ENCODE results near the gene SBF2. TPM values are rescaled to one million over a fixed set of nuclear protein-coding genes. Genes with fewer than 3 reads are reported as not detected.
A peak's percentile ranks its signal among the peaks of the same experiment; 100 is the strongest.

SBF2 gene
- total RNA-seq, 4 donors from 2014 or later = 29.7 to 60.4 (median 36.0) TPM

- DNase-seq (ENCODE audit: low spot score in 2 of 2) = no peak
- intact Hi-C loops (cut with DNase I; ENCODE audit: low total_unique reads) = no loop called here
- WGBS, 2 donors = 74 to 88% methylated on average over 3 of the region's 3 CpGs
- H3K4me3 ChIP-seq (ENCODE audit: low read depth, poor library complexity, severe bottlenecking) = no peak overlapping the region
- no peak for TF ChIP-seq POLR2A (IDR thresholded peaks at IDR 0.05)
- no peak for TF ChIP-seq CTCF (IDR thresholded peaks at IDR 0.05)
Observed at GRCh38 chr11:10324474-10324873, 30.5 kb upstream of the SBF2 start.

- DNase-seq (ENCODE audit: low spot score in 2 of 2) = no peak
- no peak overlapping the region for H3K4me3 ChIP-seq (ENCODE audit: low read depth, poor library complexity, severe bottlenecking)
- 31 to 33% methylated on average over 1 of the region's 1 CpG for WGBS, 2 donors
- no peak for TF ChIP-seq CTCF (IDR thresholded peaks at IDR 0.05)
- TF ChIP-seq POLR2A (IDR thresholded peaks at IDR 0.05) = no peak
- intact Hi-C loops (cut with DNase I; ENCODE audit: low total_unique reads) = no loop called here
Observed at GRCh38 chr11:10323793-10324170, 29.8 kb upstream of the SBF2 start.

DNA sequence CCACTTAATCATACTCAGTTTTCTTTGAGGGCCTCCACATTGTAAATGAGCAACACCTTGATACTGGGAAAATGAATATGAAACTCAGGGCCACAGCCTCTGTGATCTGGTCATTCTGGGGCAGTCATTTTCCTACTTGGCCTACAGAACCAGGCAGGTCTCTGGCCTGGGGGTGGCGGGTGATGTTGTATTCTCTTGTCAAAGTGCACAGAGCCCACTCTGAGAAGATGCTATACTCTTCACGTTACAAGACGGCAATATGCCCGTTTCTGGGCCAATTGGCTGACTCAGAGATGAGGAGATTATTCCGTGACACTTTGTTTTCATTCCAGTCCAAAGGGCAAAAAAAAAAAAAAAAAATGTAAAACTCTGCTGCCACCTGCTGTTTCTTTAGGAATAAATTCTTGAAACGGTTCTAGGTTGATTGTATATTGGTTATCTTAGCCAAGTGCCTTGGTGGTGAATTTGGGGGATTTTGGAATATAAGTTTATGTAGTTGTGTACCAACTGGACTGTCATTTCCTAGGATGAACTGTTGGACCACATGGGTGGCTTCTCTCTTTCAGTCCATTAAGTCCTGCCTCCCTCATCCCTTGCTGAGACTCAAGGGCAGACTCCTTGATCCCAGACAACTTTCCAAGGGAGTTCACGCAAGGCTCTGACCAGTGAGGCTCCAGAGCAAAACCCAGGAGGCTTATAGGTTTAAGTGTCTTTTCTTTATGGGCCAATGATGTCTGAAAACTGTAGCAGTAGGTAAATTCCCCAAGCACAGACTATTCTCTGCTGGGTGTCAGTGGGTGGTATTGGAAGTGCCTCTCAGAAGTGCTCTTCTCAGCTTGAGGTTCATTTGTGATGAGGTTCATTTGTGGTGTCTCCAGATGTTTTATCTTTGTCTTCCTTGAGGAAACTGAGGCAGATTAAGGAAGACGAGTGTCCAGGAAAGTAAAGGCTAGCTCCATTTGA, 29.1 kb upstream of the SBF2 start:
- DNase-seq (ENCODE audit: low spot score in 2 of 2) = peak; percentile 75 to 92
- TF ChIP-seq POLR2A (IDR thresholded peaks at IDR 0.05) (no peak), CTCF (IDR thresholded peaks at IDR 0.05) (peak in 1 of 3 donors; percentile 38)
- 22% methylated on average over 8 of the region's 8 CpGs for WGBS, 2 donors
- intact Hi-C loops (cut with DNase I; ENCODE audit: low total_unique reads) = no loop called here
- no peak overlapping the region for H3K4me3 ChIP-seq (ENCODE audit: low read depth, poor library complexity, severe bottlenecking)

DNA sequence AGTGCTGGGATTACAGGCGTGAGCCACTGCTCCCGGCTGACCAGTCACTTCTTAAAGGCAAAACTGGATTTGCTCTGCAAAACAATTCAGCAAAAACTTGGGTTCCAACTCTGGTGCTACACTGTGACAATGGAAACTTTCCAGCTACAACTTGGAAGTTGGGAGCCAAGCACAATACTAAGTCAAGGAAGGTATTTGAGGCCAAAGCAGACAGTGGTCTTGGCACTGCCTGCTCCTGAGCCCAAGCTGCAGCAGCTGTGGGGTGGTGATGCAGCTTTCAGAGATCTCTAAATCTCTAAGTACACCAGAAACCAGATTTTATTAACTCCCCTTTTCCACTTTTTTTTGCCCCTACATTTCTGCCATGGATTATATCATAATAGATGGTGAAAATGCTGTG, 28.4 kb upstream of the SBF2 start:
- intact Hi-C loops (cut with DNase I; ENCODE audit: low total_unique reads) = no loop called here
- DNase-seq (ENCODE audit: low spot score in 2 of 2) = peak in 1 of 2 donors; percentile 80
- no peak overlapping the region for H3K4me3 ChIP-seq (ENCODE audit: low read depth, poor library complexity, severe bottlenecking)
- TF ChIP-seq POLR2A (IDR thresholded peaks at IDR 0.05) = no peak
- TF ChIP-seq CTCF (IDR thresholded peaks at IDR 0.05) = no peak
- WGBS, 2 donors = 72 to 77% methylated on average over 2 of the region's 2 CpGs

- WGBS, 2 donors = 84 to 95% methylated on average over 4 of the region's 4 CpGs
- intact Hi-C loops (cut with DNase I; ENCODE audit: low total_unique reads) = no loop called here
- DNase-seq (ENCODE audit: low spot score in 2 of 2) = no peak
- no peak for TF ChIP-seq POLR2A (IDR thresholded peaks at IDR 0.05)
- TF ChIP-seq CTCF (IDR thresholded peaks at IDR 0.05) = no peak
- no peak overlapping the region for H3K4me3 ChIP-seq (ENCODE audit: low read depth, poor library complexity, severe bottlenecking)
Observed at GRCh38 chr11:10320736-10321465, 26.9 kb upstream of the SBF2 start.

Data from lower leg skin (tissue), 4 donors.